Sigmoid colon (tissue), 7 donors: ENCODE data around the gene MEP1B. TPM values are rescaled to one million over a fixed set of nuclear protein-coding genes. Genes with fewer than 3 reads are reported as not detected.

Experiments
- DNase-seq: peaks from one replicate; pipeline ENCODE4 v3.0.0-alpha.2; 2019
- H3K27ac ChIP-seq, 4 donors: fragments of 200-600 bp; sonication (generic); one replicate each; pipeline ENCODE4 v1.5.1; 2016 to 2019; ENCODE audit warnings: mild to moderate bottlenecking in 1 of 4
- H3K27me3 ChIP-seq, 3 donors: fragments of 200-600 bp; sonication (generic); one replicate each; pipeline ENCODE4 v1.5.1; 2019; ENCODE audit warnings: mild to moderate bottlenecking in 1 of 3
- H3K36me3 ChIP-seq, 4 donors: fragments of 200-600 bp; sonication (generic); one replicate each; pipeline ENCODE4 v1.5.1; 2016 to 2019
- H3K4me1 ChIP-seq, 4 donors: fragments of 200-600 bp; sonication (generic); one replicate each; pipeline ENCODE4 v1.5.1; 2017 to 2019
- H3K4me3 ChIP-seq, 4 donors: fragments of 200-600 bp; sonication (generic); one replicate each; pipeline ENCODE4 v1.5.1; 2017 to 2019; ENCODE audit warnings: mild to moderate bottlenecking in 2 of 4, moderate library complexity in 1 of 4
- H3K9me3 ChIP-seq, 4 donors: fragments of 200-600 bp in 3 of 4; sonication (generic) in 3 of 4; one replicate each; pipeline versions ENCODE4 v1.5.1 to v1.6.1; 2013 to 2019
- CTCF ChIP-seq, 4 experiments: fragments of 450-650 bp in 3 of 4; fragments of 200-600 bp in 1 of 4; IDR thresholded peaks; one replicate each; pipeline ENCODE4 v1.5.1; 2016 to 2019; ENCODE audit warnings: antibody characterized with exemption in 4 of 4, mild to moderate bottlenecking in 3 of 4, moderate library complexity in 2 of 4
- EP300 ChIP-seq, 4 donors: sonication (generic); formaldehyde crosslinking; IDR thresholded peaks; one replicate each; pipeline ENCODE4 v1.6.1; 2017; ENCODE audit warnings: antibody characterized with exemption in 4 of 4
- POLR2A ChIP-seq, 2 donors: fragments of 450-650 bp; IDR thresholded peaks; one replicate each; pipeline ENCODE4 v1.6.1; 2016; ENCODE audit warnings: antibody characterized with exemption in 2 of 2, mild to moderate bottlenecking in 2 of 2, moderate library complexity in 2 of 2
- POLR2AphosphoS5 ChIP-seq, 4 donors: sonication (generic); formaldehyde crosslinking; IDR thresholded peaks; one replicate each; pipeline ENCODE4 v1.6.1; 2017; ENCODE audit warnings: antibody characterized with exemption in 4 of 4
- WGBS, 2 donors: extraction: QIAGEN DNeasy Blood & Tissue Kit; methylation state at CpG; one replicate each; pipeline ENCODE4 v1.1.7; 2013; 5-methylcytosine and 5-hydroxymethylcytosine counted together
- intact Hi-C: fragments of 100-400 bp; cut with DNase I; formaldehyde crosslinking; loops from one replicate; pipeline ENCODE4 v1.15.1; 2023
- polyA plus RNA-seq, 3 donors: library from polyadenylated mRNA; stranded (reverse); fragments of 200-250 nt; gene quantifications; one replicate each; pipeline ENCODE4 v1.2.3, GENCODE V29; 2013
- total RNA-seq, 4 donors: library from RNA; depleted of rRNA; stranded (reverse); fragments of >200 nt; gene quantifications; one replicate each; pipeline ENCODE4 v1.1.0, GENCODE V29; 2016
- donor health status: healthy with polysubstance abuse.
- donor health status: Bipolar disorder and iron deficiency.
- donor health status: healthy.

Gene MEP1B
- total and polyA plus RNA-seq, 7 donors, result 1.6 to 3.7 (median 1.8) TPM; not detected in 4

DNA sequence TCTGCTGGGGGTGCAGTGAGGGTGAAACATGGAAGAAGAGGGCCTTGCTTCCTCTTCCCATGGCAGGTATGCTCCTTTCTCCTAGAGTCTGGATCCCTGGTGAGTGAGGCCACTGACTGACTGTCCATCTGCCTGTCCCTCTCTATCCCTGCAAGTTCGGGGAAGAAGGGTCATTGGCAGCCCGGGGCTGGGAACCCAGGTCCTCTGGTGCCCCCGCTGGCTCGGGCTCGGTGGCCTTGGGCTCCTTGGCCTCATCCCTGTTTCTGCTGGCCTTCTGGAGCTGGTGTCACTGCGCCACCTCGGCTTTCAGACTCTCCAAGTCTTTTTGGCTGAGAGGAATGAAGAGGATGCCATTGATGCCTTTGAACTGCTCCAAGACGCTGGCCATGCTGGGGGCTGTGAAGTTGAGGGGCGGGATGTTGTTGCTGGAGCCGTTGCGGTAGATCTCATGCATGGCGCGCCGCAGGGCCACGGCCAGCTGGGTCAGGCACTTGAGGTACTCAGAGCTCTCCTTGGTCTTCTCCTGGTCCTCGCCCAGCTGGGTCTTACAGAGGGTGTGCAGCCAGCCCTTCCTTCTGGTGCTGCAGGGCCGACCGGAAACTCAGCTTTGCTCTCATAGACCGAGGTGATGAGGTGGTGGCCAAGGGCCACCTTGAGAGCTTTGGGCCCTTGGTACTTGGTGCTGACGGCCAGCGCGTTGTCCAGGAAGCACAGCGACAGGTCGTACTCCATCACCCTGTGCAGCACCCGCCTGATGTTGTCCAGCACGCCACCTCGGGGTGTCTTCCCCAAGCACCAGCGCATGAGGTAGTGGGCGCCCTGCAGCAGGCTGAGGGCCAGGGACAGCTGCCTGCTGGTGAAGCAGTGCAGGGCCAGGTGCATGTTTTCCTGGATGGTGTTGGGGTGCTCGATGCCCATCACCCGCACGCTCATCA lies 6.3 kb downstream of the MEP1B start:
- 96% methylated on average over 32 of the region's 32 CpGs for WGBS, 2 donors
- no peak for DNase-seq

GRCh38 chr18:32200766-32201165 lies 10.9 kb downstream of the MEP1B start:
- no peaks in the 10 kb centered on the region for H3K9me3 ChIP-seq
- intact Hi-C loops, result no loop called here
- no peaks in the 10 kb centered on the region for H3K4me1 ChIP-seq
- no peaks in the 10 kb centered on the region for H3K36me3 ChIP-seq
- TF ChIP-seq EP300 (IDR thresholded peaks at IDR 0.05) (no peak), POLR2AphosphoS5 (IDR thresholded peaks at IDR 0.05) (no peak), POLR2A (IDR thresholded peaks at IDR 0.05) (no peak), CTCF (IDR thresholded peaks at IDR 0.05) (no peak)
- no peak for DNase-seq
- no peaks in the 10 kb centered on the region for H3K27me3 ChIP-seq
- no peak overlapping the region for H3K4me3 ChIP-seq
- 9 to 58% methylated on average over 2 of the region's 2 CpGs for WGBS, 2 donors
- no peak overlapping the region for H3K27ac ChIP-seq

More for the DNA sequence above, 6.3 kb downstream of the MEP1B start:
- intact Hi-C loops, result no loop called here
- H3K36me3 ChIP-seq, result no peaks in the 10 kb centered on the region
- TF ChIP-seq EP300 (IDR thresholded peaks at IDR 0.05), result no peak
- TF ChIP-seq CTCF (IDR thresholded peaks at IDR 0.05), result no peak
- TF ChIP-seq POLR2A (IDR thresholded peaks at IDR 0.05), result no peak
- TF ChIP-seq POLR2AphosphoS5 (IDR thresholded peaks at IDR 0.05), result no peak
- no peak overlapping the region for H3K27ac ChIP-seq
- H3K27me3 ChIP-seq, result no peaks in the 10 kb centered on the region
- no peak overlapping the region for H3K4me3 ChIP-seq
- no peaks in the 10 kb centered on the region for H3K4me1 ChIP-seq
- no peaks in the 10 kb centered on the region for H3K9me3 ChIP-seq

DNA sequence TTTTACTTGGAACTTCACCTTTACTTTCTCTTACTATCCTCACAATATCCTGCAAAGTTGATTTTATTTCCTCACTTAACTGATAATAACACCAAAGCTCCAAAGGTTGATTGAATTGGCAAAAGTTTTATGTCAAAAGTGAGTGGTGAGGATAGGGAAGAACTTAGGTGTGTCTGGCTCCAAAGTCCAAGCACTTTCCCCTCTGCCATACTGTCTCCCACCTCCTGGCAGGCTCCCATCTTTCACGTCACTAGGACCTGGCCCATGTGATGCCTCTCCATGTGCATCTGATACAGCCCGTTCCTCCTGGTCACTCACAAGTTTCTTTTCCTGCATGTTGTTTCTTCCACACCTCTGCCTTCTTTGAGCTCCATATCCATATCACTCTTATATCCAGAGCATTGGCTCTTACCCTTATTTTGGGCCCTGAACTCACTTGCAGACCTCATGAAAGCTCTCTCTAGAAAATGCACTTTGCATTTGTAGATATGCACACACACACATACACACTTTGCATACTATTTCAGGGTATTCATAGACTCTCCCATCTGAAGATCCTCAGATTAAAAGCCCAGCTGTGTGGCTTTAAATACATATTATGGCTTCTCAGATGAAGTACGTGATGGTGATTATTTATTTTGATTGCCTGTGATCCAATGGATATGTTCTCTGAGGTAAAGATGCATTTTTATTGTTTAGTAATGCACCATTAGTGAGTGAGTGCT lies 12.3 kb downstream of the MEP1B start:
- Histone ChIP-seq H3K27me3 (no peaks in the 10 kb centered on the region), H3K9me3 (no peaks in the 10 kb centered on the region), H3K27ac (no peak overlapping the region), H3K4me1 (no peaks in the 10 kb centered on the region), H3K36me3 (no peaks in the 10 kb centered on the region), H3K4me3 (no peak overlapping the region)
- no peak for TF ChIP-seq EP300 (IDR thresholded peaks at IDR 0.05)
- no peak for TF ChIP-seq POLR2A (IDR thresholded peaks at IDR 0.05)
- no peak for TF ChIP-seq CTCF (IDR thresholded peaks at IDR 0.05)
- TF ChIP-seq POLR2AphosphoS5 (IDR thresholded peaks at IDR 0.05), result no peak
- WGBS, 2 donors, result 30 to 77% methylated on average over 3 of the region's 3 CpGs
- intact Hi-C loops, result no loop called here
- no peak for DNase-seq

DNA sequence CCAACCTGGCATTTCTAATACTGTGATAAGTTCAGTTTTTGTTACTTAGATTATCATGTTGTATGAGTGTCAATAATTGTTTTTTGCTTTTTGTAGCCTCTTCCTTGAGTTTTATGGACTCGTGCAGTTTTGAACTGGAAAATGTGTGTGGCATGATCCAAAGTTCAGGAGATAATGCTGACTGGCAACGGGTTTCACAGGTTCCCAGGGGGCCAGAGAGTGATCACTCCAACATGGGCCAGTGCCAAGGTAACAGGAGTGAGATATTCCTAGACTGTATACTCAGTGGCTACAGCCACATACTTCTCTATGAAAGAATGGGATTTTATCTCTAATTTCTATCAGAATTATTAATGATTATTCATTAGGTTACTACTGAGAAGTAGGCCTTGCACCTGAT lies 18.2 kb downstream of the MEP1B start:
- intact Hi-C loops, result no loop called here
- Histone ChIP-seq H3K27me3 (no peaks in the 10 kb centered on the region), H3K4me3 (no peak overlapping the region), H3K9me3 (no peaks in the 10 kb centered on the region), H3K27ac (no peak overlapping the region), H3K4me1 (no peaks in the 10 kb centered on the region), H3K36me3 (no peaks in the 10 kb centered on the region)
- 15 to 59% methylated on average over 2 of the region's 2 CpGs for WGBS, 2 donors
- no peak for DNase-seq
- no peak for TF ChIP-seq EP300 (IDR thresholded peaks at IDR 0.05)
- no peak for TF ChIP-seq POLR2AphosphoS5 (IDR thresholded peaks at IDR 0.05)
- no peak for TF ChIP-seq POLR2A (IDR thresholded peaks at IDR 0.05)
- no peak for TF ChIP-seq CTCF (IDR thresholded peaks at IDR 0.05)
